ENCODE measurements around the gene INHBC.
"Not testable (repeated sequence)": the region's sequence is repeated elsewhere in the genome, so short reads cannot be mapped to it uniquely, and the experiment has no call there.

INHBC gene

DNA sequence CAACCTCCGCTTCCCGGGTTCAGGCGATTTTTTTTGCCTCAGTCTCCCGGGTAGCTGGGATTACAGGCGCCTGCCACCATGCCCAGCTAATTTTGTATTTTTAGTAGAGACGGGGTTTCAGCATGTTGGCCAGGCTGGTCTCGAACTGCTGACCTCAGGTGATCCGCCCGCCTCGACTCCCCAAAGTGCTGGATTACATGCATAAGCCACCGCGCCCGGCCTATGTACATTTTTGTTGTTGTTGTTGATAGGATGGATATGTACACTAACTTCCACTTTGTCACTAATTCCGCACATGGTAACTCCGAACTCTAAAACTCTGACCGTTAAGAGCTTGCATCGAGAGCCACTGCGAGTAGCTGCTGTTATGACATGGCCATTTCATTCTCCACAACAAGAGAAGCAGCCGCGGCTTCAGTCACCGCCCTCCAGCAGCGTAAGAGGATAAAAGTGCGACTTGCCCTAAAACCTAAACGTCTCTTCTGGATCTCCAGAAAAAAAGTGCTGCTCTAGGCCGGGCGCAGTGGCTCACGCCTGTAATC, 52.5 kb downstream of the INHBC start:
- no peak for DNase-seq (ENCODE audit: low spot score)

DNA sequence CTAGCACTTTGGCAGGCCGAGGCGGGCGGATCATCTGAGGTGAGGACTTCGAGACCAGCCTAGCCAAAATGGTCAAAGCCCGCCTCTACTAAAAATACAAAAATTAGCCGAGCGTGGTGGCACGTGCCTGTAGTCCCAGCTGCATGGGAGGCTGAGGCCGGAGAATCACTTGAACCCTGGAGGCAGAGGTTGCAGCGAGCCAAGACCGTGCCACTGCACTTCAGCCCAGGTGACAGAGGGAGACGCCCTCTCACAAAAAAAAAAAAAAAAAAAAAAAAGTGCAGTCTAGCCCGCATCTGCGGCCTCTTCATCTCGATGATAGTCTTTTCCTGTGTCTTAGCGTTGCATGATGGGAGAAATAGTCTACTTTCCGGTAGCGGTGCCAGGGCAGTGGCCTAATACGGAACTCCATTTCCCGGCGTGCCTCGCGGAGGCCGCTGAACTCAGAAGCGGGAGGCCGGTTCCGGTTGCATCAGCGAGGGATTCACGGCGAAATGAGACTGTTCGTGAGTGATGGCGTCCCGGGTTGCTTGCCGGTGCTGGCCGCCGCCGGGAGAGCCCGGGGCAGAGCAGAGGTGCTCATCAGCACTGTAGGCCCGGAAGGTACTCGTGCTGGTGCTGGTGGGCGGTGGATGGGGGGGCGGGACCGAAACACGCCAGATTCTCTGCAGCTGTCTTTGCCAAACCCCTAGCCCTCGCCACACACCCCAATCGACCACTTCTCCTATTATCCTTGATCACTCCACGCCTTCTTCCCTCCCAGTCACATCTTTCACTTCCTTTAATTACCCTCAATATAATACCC, 53.2 kb downstream of the INHBC start, which contains the start of gene MARS1:
Gene MARS1, plus strand, starts transcription at position 472 of the 805 bp plus-strand sequence. Its CDS starts 23 bp downstream, at position 495.
- peak; percentile 96 for DNase-seq (ENCODE audit: low spot score)

DNA sequence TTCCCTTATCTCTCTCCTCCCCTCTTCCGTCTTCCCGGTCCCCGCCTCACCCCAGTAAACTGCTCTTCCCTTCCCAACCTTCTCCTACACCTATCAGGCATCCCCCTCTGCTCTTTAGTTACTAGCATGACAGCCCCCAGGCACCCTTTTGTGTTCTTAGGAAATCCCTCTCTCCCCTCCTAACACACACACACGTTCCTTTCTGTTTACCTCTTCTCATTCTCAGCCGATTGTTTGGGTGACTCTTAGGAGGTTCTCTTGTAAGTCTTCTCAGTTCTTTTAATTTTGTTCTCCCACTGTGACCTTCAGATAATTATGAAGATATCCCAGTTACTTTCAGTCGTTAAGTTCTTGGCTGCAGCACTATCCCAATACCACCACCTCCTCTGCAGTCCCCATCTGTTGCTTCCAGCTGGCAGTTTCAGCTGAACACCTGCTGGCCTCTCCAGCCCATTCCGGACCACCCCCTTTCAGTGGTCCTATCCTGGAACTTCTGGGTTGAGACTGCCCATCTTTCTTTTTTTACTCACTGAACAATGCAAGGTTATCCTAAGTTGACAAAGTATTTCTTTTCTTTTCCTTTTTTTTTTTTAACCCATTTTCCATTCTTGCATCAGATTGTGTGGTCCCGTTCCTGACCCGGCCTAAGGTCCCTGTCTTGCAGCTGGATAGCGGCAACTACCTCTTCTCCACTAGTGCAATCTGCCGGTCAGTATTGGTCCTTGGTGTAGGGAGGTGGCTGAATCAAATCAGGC, 54.0 kb downstream of the INHBC start:
- no peak for DNase-seq (ENCODE audit: low spot score)

DNA sequence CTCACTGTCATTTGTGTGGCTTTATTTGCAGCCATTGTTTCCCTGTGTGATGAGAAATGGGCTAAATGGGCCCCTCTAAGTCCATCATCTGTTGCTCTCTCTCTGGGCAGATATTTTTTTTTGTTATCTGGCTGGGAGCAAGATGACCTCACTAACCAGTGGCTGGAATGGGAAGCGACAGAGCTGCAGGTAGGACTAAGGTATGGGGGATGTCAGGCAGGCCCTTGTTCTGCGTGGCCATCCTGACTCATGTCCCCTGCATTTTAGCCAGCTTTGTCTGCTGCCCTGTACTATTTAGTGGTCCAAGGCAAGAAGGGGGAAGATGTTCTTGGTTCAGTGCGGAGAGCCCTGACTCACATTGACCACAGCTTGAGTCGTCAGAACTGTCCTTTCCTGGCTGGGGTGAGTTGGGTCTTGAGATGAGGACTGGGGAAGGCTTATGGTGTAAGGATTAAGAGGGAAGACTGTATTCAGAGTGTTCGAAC, 54.6 kb downstream of the INHBC start:
- no peak for DNase-seq (ENCODE audit: low spot score)

DNA sequence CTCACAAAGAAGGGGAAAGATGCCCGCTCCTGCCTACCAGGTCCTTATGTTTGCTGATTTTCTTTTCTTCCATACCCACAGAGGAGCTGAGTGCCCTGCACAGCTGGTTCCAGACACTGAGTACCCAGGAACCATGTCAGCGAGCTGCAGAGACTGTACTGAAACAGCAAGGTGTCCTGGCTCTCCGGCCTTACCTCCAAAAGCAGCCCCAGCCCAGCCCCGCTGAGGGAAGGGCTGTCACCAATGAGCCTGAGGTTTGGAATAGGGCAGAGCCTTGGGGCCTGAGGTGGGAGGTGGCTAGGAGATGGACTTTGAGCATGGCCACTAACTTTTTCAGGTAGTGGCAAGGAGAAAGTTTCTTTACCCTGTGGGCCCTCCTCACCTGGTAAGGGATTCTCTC, 55.5 kb downstream of the INHBC start:
- DNase-seq (ENCODE audit: low spot score) = no peak

DNA sequence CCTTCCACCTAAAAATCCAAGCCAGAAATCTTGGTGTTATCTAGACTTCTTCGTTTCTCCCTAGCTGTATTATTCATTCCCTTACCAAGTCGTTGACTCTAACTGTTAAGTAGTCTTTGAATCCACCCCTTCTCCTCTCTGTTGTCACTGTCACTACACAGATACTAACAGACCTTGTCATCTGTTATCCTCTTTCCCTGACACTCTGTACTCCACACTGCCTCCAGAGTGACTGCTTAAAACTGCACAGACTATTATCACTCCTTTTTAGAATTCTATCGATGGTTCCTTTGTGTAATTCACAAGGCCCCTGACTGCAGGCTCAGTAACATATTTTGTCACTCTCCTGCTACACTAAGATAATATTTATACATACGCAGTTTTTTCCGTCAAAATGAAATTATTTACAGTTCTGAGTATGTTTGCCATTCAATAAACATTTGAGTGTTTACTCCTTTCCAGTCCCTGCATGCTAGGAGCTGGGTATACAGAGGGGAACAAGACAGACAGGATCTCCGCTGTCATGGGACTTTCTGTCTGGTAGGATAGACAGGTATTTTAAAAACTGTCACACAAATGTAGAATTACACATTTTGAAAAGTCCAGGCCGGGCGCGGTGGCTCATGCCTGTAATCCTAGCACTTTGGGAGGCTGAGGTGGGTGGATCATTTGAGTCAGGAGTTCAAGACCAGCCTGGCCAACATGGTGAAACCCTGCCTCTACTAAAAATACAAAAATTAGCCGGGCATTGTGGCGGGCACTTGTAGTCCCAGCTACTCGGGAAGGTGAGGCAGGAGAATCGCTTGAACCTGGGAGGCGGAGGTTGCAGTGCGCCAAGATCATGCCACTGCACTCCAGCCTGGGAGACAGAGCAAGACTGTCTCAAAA, 57.1 kb downstream of the INHBC start:
- DNase-seq (ENCODE audit: low spot score) = no peak

DNA sequence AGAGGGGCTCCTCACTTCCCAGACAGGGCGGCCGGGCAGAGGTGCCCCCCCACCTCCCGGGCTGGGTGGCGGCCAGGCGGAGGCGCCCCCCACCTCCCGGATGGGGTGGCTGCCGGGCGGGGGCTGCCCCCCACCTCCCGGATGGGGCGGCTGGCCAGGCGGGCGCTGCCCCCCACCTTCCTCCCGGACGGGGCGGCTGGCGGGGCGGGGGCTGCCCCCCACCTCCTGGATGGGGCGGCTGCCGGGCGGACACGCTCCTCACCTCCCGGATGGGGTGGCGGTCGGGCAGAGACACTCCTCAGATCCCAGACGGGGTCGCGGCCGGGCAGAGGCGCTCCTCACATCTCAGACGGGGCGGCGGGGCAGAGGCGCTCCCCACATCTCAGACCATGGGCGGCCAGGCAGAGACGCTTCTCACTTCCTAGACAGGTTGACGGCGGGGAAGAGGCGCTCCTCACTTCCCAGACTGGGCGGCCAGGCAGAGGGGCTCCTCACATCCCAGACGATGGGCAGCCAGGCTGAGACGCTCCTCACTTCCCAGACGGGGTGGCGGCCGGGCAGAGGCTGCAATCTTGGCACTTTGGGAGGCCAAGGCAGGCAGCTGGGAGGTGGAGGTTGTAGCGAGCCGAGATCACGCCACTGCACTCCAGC, 60.6 kb downstream of the INHBC start:
- not testable (repeated sequence) for DNase-seq (ENCODE audit: low spot score)

DNA sequence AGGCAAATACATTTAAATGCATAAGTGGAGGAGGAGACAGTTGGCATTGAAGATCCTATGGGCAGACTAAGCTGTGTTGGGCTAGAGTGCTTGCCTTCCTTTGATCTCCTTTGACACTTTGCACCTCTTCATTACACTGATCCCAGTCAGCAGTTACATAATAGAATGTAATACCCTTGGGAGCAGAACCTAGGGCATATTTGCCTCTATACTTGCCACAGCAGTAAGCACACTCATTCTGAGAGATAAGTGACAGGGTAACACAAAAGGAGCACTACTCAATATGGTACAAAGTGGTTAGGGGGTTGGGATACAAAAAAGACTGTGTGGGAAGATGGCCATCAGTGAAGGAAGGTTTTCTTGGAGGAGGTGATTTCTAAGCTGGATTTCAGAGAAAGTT, 62.2 kb downstream of the INHBC start:
- no peak for DNase-seq (ENCODE audit: low spot score)

DNA sequence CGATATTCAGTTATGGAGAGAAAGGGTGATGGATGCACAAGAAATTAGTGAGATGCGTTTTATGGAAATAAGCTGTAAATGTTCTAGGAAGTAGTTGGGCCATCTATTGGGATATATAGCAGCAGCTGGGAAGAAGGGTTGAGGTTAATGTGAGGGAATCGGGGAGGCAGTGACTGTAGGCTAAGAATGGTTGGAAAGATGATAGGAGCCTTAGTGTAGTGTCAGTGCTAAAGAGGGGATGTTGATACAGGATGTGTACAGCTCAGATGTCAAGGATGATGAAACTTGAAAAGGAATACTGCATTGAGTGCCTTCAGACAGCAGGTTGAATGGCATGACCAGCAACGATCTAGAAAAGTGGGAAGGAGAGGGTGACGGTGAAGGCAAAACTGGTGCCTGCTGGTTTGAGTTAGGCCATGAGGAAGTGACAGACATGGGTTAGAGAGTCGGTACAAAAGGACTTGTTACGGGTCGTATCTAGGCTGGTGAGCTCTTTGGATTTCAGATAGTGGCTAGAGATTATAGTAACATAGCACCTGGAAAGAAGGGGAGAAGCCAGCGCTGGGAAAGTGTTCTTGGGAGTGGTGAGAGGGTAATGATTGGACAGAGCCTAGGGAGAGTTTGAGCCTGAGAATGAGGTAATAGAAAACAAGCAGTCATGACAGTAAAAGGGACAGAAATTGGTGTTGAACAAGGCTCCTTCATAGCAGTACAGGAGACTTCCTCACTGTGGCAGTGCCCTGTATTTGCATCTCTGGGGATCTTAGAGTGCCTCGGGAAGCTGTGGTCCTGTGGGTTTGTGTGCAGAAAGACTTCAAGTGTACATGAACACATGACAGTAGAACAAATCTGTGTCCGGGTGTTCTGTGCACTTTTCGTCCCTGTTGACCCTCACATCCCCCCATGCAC, 62.9 kb downstream of the INHBC start:
- DNase-seq (ENCODE audit: low spot score) = no peak

DNA sequence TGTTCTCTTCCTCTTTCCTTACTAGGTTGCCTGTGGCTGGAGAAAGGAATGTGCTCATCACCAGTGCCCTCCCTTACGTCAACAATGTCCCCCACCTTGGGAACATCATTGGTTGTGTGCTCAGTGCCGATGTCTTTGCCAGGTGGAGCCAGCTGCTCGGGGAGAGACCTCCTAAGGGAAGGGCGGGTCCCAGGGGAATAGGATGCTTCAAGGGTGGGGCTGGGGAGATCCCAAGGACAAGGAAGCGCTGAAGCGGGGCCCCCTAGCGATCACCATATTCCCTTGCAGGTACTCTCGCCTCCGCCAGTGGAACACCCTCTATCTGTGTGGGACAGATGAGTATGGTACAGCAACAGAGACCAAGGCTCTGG, 63.5 kb downstream of the INHBC start:
- no peak for DNase-seq (ENCODE audit: low spot score)

DNA sequence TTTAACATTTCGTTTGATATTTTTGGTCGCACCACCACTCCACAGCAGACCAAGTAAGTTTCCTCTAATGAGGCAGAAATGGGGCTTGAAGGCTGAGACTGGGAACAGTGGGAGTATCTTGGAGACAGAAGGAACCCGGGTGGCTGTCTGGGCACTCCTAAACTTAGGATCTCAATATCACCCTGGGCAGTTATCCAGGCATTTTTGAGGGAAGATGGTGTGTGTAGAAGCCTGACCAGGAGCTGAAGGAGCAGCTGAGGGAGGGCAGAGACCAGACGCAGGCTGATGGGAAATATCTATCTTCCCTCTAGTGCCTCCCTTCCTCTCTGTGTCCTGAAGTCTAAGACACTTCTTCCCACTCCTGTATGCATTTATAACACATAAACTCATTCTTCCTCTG, 64.0 kb downstream of the INHBC start:
- DNase-seq (ENCODE audit: low spot score) = no peak

DNA sequence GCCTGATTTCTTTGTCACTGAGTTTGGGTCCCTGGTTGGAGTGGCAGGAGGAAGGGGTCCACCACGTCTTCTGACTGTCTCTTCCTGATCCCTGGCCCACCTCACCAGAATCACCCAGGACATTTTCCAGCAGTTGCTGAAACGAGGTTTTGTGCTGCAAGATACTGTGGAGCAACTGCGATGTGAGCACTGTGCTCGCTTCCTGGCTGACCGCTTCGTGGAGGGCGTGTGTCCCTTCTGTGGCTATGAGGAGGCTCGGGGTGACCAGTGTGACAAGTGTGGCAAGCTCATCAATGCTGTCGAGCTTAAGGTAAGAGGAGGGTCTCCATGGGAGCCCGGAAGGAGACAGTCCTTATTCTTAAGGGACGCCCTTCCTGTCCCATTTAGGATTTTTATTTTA, 65.6 kb downstream of the INHBC start:
- DNase-seq (ENCODE audit: low spot score) = no peak

Measured in putamen (tissue), 1 donor.